GM18499 (cell line): ENCODE measurements around the gene STX7.

Source experiments
- ATAC-seq: cut with Tn5 transposase; IDR thresholded peaks from one replicate; pipeline ENCODE4 v1.9.1; 2021; ENCODE audit warnings: moderate number of reproducible peaks; ENCODE audit not compliant: insufficient read depth, unreplicated experiment

STX7 gene

GRCh38 chr6:132481189-132481588, 31.7 kb downstream of the STX7 start:
- no peak for ATAC-seq

- ATAC-seq = no peak
Observed at GRCh38 chr6:132479131-132479530, 33.8 kb downstream of the STX7 start.

- no peak for ATAC-seq
Observed at GRCh38 chr6:132478674-132479073, 34.2 kb downstream of the STX7 start.

GRCh38 chr6:132478266-132478665, 34.6 kb downstream of the STX7 start:
- ATAC-seq = no peak

- no peak for ATAC-seq
Observed at GRCh38 chr6:132476688-132477087, 36.2 kb downstream of the STX7 start.

- no peak for ATAC-seq
Observed at GRCh38 chr6:132475925-132476324, 37.0 kb downstream of the STX7 start.

- ATAC-seq = no peak
Observed at GRCh38 chr6:132471787-132472186, 41.1 kb downstream of the STX7 start.

- ATAC-seq = no peak
Observed at GRCh38 chr6:132466952-132467351, 46.0 kb downstream of the STX7 start.

GRCh38 chr6:132465530-132466485, 47.1 kb downstream of the STX7 start:
- peak; percentile 86 for ATAC-seq

GRCh38 chr6:132464538-132465256, 48.2 kb downstream of the STX7 start:
- ATAC-seq = no peak

- no peak for ATAC-seq
Observed at GRCh38 chr6:132461958-132462357, 51.0 kb downstream of the STX7 start.

GRCh38 chr6:132459605-132459952, 53.3 kb downstream of the STX7 start:
- ATAC-seq = no peak

GRCh38 chr6:132458887-132459604, 53.9 kb downstream of the STX7 start:
- no peak for ATAC-seq

- peak; percentile 93 for ATAC-seq
Observed at GRCh38 chr6:132456700-132457143, 56.2 kb downstream of the STX7 start.

- no peak for ATAC-seq
Observed at GRCh38 chr6:132446855-132447241, 66.1 kb downstream of the STX7 start.

- no peak for ATAC-seq
Observed at GRCh38 chr6:132446141-132446854, 66.6 kb downstream of the STX7 start.

GRCh38 chr6:132445201-132445951, 67.5 kb downstream of the STX7 start:
- ATAC-seq = no peak

- no peak for ATAC-seq
Observed at GRCh38 chr6:132443206-132443605, 69.7 kb downstream of the STX7 start.

- no peak for ATAC-seq
Observed at GRCh38 chr6:132430110-132430509, 82.8 kb downstream of the STX7 start.
